TTC549 (cell line): ENCODE measurements around the gene RABGEF1.

Source experiments
- FAIRE-seq: peaks from 2 replicates; lab custom pipeline; 2012; peaks lifted over from hg19 to GRCh38; lab: Jason Lieb, UNC

Gene RABGEF1

GRCh38 chr7:66859339-66859738 is 118.8 kb downstream of the RABGEF1 start:
- FAIRE-seq, result no peak

- FAIRE-seq, result no peak
These were observed 119.5 kb downstream of the RABGEF1 start for GRCh38 chr7:66859794-66860645.

- FAIRE-seq, result no peak
These were observed 120.2 kb downstream of the RABGEF1 start for GRCh38 chr7:66860767-66861166.
